Dedifferentiated amniotic fluid mesenchymal stem cell (primary cell): ENCODE results near the gene RAI1.

Experiments
- DNase-seq: peaks from one replicate; pipeline ENCODE4 v3.0.0-alpha.2; 2016; ENCODE audit errors: extremely low spot score

Gene RAI1

DNA sequence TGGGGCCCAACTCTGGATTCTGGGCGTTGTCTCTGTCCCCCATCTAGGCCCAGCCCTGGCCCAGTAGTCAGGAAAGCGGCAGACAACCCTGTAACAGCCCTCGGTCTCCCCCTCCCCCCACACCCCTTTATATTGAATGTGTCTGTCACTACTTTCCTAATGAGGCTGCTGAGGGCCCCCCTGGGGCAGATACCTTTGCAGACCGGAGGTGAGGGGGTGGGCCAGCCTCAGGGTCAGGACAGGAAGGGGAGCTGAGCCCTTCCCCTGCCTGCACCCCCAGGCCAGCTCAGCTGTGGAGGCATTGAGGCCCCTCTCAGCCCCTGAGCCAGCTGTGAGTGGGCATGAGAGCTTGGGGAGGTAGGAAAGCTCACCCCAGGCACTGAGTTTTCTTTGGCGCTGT lies 17.1 kb downstream of the RAI1 start:
- DNase-seq, result no peak

DNA sequence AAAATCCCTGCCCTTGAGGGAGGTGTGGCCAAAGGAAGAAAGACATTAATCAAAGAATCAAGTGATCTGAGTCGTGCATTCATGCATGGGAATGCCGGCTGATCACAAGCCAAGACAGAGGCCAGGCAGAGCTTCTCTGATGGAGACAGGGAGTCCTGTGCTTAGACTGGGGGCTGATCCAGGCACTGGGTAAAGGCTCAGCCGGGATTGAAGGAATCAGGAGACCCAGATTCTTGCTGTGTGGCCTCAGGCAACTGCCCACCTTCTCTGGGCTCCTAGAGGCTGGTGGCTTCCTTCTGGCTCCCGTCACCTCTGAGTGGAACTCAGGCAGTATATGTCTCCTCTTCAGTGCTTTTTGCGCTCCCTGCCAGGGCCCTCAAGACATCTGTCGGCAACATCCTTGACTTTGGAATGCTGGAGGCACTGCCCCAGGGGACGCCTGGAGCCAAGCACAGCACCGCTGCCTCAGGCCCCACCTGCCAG lies 17.7 kb downstream of the RAI1 start:
- no peak for DNase-seq

DNA sequence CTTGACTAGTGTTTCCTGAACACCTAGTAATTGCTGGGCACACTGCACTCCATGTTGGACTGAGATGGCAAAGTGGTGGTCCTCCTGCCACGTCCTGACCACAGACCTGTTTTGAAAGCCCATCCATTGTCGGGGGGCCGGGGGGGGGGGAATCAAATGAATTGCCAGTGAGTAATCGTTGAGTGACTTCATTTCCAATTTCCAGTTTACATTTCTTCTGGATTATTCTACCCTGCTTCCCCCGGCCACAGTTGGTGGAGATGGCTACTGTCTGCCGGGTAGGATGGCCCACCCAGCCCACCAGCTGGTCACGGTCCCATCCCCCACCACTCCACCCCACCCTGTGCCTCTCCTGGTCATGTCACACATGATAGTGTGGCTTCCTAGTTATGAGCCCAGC lies 18.2 kb downstream of the RAI1 start:
- no peak for DNase-seq

DNA sequence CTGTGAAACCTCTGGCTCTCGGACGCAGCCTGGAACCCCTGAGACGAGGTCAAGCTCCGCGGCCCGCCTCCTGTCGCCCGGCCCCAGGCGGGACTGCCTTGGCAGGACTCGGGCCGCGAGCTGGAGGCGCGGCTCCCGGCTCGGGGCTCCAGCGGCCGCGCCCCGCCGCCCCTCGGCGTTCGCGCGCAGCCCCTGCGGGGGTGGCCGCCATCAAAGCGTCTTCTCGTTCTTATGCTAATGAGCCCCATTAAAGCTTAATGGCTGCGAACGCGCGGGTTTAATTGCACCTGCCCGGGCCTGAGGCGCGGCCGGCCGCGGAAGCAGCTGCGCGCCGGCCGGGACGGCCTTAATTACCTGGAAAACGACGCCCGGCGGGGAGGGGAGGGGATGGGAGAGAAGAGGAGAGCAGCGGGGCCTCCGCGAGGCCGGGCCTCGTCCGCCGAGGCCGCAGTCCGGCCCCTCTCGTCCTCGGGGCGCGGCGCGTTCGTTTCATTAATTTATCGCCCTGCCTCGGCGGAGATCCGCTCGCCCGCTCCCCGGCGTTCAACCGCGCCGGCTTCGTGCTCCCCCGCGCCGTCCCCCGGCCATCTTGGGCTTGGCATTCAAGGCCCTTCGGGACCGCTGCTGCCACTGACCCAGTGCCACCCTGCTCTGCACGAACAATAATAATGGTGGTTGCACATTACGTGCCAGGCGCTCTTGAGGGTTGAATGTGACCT lies 19.2 kb downstream of the RAI1 start:
- no peak for DNase-seq

DNA sequence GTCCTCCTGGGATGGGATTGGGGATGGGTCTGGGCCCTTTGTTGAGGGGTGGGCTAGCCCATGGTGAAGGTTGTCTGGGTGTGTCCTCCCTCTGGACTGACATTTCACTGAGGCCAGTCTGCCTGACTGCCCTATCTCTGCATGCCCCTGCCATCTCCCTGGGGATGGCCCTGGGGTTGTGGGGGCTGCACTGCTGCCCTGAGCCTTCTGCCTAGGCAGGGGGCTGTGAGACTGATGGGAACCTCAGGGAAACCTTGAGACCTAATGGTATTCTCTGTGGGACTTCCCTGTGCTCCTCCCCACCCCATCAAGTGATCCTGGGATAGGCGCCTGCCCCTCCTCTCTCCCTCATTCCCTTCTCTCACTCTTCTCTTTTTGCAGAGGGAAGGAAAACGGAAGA lies 19.9 kb downstream of the RAI1 start:
- DNase-seq, result no peak

DNA sequence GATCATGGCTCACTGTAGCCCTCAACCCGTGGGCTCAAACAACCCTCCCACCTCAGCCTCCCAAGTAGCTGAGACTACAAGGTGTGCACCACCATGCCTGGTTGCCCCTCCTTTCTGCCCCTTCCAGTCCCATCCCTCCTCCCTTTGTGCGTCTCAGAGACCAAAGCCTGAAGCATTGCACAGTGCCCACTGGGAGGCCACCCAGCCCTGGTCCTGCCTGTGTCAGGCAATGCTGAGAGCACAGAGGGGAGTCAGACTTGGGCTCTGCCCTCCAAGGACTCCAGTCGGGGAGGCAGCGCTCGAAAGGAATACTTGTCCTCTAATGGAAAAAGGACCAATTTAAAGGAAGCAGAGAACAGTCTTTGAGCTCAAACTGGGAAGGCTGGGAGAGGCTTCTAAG lies 20.4 kb downstream of the RAI1 start:
- DNase-seq, result no peak

DNA sequence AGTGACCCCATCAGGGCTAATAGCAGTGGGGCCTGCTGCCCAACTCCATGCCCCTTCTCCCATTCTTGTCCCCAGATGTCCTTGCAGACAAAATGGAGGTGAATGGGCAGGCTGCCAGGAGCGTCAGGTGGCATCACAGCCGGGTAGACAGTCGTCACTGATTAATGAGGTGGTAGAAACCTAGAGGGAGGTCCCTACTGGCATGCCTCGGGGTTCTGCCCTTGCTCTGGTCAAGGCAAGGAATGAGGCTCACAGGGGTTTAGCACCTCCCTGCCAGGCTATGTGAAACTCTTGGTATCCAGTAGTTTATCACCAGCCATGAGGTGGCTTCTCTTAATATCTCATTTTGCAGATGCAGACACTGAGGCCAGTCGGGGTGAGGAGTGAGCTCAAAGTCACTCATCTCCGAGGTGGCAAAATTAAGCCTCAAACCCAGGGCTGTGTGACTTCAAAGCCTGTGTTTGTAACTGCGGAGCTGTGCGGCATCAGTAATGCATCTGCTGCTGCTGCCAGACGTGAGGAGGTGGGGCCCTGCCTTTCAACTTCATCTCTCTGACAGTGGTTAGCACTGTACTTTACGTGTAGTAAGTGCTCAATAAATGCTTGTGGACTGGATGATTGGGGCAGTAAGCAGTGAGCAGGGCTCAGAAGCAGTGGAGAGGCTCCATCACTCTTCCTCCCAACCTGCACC lies 21.3 kb downstream of the RAI1 start:
- DNase-seq, result no peak

DNA sequence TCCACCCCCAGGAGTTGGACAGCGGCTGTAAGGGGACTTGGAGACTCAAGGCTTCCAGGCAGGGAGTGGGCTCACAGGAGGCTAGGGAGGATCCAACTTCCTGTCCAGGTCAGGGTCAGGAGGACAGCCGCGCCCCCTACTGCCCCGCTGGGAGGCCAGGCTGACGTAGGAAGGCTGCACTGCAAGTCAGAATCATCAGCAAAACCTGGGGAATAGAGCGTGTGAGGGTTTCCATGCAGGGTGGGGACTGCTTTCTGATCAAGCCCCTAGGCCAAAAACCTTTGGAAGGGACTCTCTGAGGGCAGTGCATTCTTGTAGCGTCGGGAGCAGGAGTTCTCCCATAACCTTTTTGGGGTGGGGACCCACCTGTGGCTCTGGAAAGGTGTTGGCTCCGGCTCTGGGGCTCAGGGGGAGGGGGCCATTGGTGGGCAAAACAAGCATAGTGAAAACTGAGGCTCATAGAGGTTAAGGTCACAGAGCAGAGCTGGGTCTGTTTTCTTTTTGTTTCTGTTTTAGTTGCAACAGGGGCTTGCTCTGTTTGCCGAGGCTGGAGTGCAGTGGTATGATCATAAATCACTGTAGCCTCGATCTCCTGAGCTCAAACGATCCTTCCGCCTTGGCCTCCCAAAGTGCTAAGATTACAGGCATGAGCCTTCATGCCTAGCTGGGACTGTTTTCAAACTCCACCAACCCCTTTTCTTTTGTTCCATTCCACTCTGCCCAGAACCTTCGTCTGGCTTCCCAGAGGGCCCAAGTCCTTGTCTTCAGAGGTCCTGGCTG lies 22.1 kb downstream of the RAI1 start:
- no peak for DNase-seq

DNA sequence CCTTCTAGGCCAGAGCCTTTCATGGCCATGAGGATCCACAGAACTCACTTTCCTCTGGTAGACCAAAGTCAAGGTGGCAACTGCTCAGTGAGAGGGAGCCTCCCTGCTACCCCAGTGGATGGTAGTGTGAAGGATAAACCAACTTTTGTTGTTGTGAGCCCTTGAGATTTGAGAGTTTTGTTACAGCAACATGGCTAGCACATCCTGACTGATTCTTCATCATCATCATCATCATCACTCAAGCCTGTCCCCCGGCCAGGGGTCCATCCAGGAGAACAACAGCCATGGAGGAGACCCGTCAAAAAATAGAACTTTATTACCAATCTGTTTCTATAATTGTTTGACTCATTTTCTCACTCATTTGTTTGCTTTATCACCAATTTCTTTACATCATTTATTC lies 23.7 kb downstream of the RAI1 start:
- no peak for DNase-seq

DNA sequence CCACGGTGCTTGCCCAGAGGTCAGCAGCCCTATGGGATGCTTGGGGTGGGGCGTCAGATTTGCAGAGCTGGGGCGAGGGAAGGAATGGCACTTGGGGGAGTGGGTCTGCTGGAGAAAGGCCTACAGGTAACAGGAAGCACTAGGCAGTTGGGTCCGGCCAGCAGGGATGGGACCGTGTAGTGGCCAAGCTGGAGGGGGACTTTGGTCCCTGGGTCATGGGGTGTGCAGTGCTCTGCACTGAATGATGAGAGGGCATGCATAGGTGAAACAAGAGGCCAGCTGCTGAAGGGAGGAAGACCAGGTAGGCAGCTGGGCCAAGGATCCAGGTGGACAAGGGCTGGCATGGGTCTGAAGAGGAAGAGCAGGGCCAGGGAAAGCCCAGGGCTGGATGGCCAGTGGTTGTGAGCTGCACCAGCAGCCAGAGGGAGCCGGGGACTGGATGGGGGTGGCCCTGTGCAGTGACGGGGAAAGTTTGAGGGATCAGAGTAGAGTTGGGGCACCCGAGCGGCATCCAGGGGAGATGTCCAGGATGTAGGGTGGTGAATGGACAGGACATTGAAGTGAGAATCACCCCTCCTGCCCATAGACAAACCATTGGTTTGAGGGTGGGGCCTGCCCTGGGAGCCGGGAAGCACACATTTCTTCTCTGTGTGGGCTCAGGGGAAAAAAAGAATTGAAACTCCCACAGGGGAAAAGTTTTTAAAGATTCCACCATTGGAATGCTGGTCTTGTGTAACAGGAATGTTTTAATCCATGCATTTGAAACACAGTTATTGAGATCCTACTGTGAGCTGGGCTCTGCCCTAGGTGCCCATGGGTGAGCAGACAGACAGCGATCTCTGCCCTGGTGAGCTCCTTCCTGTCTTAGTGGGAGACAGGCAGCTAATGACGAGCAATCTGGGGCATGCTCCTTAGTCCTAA lies 25.1 kb downstream of the RAI1 start:
- no peak for DNase-seq

DNA sequence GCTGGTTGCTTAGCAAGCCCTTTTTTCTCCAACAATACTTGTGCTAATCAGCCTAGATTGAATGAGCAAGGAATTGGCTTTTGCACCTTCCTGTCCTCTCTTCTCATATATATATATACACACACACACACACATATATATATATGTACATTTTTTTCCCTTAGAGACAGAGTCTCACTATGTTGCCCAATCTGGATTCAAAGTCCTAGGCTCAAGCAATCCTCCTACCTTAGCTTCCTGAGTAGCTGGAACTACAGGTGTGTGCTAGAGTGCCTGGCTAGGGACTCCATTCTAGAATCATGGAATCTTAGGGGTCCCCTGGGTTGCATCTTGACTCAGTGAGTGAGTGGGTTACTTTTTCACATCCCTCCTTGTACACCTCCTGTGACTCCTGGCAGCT lies 27.0 kb downstream of the RAI1 start:
- DNase-seq, result no peak

DNA sequence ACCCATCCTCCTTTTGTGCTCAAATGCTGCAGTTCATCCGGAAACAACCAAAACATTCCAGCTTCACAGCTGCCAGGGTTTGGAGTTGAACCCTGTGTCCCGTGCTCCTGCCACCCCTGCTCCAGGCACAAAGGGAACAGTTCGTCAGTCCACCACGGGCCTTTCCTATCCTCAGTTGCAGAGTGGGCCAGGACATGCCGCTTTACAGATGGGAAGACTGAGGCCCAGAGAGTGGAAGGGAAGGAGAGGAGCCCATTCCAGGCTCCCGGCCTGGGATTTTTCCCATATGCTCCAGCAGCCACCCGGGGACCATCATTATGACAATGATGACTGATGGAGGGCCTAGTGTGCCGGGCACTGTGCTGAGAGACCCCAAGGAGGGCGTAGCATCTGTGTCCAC lies 27.6 kb downstream of the RAI1 start:
- DNase-seq, result no peak

DNA sequence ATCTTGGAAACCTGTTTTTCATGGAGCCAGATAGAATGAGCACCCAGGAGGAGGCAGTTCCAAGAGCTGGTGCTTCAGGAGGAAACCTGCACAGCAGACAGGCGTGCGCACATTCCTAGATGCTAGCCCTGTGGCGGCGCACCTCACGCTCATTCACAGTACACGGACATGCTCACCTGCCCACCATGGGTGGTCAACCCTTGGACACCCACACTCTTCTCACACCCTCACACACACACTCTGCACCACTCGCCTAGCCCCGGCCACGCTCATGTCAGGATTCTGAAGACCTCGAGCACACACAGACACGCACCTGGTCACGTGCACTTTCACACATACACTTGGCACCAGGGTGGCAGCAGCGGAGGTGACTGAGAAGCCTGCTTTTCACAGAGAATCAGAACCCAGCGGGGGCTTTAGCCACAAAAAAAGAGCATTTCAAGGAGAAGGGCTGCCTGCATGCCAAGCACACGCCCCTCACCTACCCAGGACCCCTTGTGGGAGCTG lies 28.6 kb downstream of the RAI1 start:
- DNase-seq, result no peak

DNA sequence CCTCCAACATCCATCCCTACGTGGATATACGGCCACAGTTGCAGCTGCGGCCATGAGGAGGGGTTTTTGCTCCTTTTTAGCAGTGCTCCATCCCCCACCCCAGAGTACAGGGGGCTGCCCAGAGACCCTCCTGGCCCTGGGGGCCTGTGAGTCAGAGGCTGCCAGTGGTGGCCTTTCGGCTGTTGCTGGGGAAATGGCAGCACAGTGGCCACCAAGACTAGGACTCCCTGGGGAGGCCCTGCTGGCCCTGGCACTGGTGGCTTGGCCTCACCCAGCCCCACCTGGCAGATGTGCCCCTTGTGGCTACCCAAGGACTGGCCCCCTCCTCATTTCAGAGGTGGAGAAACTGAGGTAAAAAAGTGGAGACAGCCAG lies 29.1 kb downstream of the RAI1 start:
- DNase-seq, result no peak

DNA sequence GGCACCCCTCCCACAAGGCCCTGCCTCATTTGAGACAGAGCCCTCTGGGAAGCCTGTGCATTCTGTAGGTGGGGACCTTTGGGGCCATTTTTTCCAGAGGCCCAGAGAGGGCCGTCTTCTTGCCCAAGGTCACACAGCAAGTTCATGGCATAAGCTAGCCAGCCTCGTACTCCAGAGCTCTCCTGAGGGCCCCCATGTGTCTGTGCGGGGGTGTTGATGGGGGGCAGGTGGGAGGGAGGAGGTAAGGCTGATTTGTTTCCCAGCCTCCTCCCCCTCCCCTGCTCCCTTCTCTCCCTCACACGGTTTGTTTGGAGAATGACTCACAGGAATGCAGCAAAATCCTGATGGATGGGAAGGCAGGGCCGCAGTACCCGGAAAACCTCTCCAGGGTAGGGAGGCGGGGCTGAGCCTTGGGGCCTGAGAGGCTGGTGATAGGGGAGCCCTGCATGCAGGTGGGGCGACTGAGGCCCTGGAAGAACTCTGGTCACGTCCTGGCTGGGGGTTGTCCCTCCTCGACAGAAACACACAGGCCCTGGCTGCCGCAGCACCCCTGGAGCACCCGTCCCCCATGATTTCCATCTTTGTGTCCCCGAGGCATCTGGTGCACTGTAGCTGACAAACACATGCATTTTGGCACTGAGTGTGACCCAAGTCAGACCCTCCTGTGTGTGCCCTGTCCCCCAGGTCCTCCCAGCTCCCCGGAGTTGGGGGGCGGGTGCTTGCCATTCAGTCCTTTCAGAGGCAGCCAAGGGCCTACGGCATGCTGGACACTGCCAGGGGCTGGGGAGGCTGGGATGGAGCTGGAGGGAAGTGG lies 29.7 kb downstream of the RAI1 start:
- DNase-seq, result peak; percentile 83

DNA sequence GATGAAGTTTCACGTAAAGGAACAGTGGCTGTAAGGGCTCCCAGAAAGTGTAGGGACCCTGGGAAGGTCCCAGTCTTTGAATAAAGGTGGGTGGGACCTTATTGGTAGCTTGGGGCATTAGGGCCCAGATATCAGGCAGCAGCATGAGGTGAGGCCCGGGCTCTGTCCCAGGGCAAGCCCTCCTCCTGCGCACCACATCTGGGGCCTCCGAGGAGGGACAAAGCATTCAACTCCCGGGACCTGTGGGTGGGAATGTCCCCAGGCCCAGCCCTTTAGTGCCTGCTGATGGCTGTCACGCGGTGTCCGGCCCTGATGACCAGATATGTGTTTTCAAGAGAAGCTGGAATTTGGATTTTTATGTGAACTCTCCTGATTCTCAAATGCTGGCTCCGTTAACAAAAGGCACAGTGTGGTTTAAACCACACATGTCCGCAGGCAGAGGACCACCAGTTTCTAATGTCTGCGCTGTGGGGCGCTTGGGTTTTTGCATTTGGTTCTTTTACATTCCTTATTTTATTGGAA lies 30.4 kb downstream of the RAI1 start:
- no peak for DNase-seq

DNA sequence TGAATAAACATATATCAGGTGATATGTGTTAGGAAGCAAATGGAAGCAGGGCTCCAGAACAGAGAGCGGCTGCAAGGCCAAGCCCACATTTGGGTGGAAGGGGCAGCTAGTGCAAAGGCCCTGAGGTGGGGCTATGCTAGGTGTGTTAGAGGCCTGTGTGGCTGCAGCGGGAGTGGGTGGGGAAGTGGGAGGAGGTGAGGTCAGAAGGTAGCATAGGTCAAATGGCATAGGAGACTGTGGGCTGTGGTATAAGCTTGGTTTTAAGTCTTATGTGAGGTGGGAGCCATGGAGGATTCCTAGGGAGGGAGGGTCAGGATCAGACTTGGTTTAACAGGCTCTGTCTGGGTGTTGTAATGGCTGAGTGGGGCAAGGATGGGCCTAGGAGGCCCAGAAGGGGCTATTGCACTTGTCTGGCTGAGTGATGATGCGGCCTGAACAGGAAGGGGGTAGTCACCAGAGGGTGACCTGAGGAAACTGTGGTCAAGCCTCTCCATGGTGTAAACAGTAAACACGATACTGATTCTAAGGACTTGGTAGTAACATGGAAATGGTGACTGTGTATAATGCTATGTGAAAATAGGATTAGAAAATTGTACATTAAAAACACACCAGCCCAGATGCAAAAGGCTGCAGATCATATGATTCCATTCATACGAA lies 31.1 kb downstream of the RAI1 start:
- peak; percentile 75 for DNase-seq

DNA sequence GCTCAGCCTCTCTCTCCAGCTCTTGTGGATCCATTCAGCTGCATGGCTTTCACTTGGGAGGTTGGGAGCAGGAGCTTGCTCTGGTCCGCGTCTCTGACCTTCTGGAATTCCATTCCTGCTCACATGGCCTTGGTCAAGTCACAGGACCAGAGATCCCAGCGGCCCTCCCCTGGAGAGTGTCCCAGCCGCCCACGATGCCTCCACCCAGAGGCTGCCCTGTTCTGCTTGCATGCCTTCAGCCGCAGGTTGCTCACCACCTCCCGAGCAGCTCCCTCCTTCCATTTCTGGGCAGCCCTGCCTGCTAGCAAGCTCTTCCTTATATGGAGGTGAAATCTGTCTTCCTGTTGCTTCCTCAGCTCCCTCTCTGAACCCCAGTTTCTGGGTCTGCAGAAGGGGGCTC lies 32.6 kb downstream of the RAI1 start:
- DNase-seq, result peak; percentile 49

DNA sequence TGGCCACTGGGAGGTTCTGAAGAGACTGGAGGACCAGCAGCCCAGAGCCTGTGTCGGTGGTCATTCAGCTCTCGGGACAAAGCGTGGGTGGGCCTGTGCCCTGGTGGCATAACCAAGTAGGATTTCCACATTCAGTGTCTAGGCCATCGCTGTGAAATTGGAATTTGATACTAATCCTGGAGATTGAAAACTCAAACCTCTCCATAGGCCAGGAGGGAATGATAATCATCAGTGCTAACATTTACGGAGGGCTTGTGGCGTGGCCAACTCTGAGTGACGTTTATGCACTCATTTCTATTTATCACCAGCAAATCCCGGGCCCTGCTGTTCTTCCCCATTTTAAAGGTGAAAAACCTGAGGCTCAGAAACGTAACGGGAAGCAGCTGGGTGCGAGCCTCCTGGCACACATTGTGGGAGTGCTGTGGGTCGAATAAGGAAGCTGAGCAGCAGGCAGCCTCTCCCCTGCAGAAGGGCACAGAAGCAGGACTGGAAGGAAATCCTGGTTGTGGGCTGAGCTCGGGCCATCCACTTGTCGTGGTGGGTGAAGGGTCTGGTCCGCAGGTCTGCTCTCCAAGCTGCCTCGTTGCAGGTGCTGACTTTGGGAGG lies 33.1 kb downstream of the RAI1 start:
- DNase-seq, result no peak
